Cardiac muscle cell (in vitro differentiated cells and primary cell): ENCODE results near the gene EHMT2. TPM values are rescaled to one million over a fixed set of nuclear protein-coding genes. Genes with fewer than 3 reads are reported as not detected.
"Not testable (repeated sequence)": the region's sequence is repeated elsewhere in the genome, so short reads cannot be mapped to it uniquely, and the experiment has no call there.

Experiments
- DNase-seq, 2 donors: peaks; one replicate each; pipeline versions ENCODE4 v3.0.0 to v3.0.0-alpha.2; 2010 to 2017; ENCODE audit warnings: low read depth in 1 of 2, low spot score in 1 of 2
- H3K27ac ChIP-seq: fragments of 200-600 bp; sonication (generic); 2 replicates; pipeline ENCODE4 v1.5.1; 2016
- H3K27me3 ChIP-seq: fragments of 200-600 bp; sonication (generic); 2 replicates; pipeline ENCODE4 v1.6.0; 2016; ENCODE audit warnings: control low read depth
- H3K36me3 ChIP-seq: fragments of 200-600 bp; sonication (generic); 2 replicates; pipeline ENCODE4 v1.5.1; 2016; ENCODE audit warnings: control low read depth
- H3K4me1 ChIP-seq: fragments of 200-600 bp; sonication (generic); 2 replicates; pipeline ENCODE4 v1.8.1; 2017; ENCODE audit warnings: low read depth, mild to moderate bottlenecking, mixed run types
- H3K4me3 ChIP-seq: fragments of 200-600 bp; sonication (generic); 2 replicates; pipeline ENCODE4 v1.5.1; 2016; ENCODE audit warnings: mild to moderate bottlenecking
- H3K9me3 ChIP-seq: fragments of 200-600 bp; sonication (generic); 2 replicates; pipeline ENCODE4 v1.5.1; 2017; ENCODE audit warnings: low read depth, mild to moderate bottlenecking, control low read depth
- polyA plus RNA-seq: library from polyadenylated mRNA; unstranded; fragments of >200 nt; fragmentation: Nextera tagmentation; extraction: Ambion mirVana; gene quantifications from 2 replicates; pipeline ENCODE4 v1.2.1, GENCODE V29; 2016
- total RNA-seq: library from RNA; depleted of rRNA; stranded (reverse); fragments of >200 nt; gene quantifications from 2 replicates; pipeline ENCODE4 v1.2.3, GENCODE V29; 2016
- TF ChIP-seq, protein P1 (sequence below): IDR thresholded peaks from 2 replicates; pipeline ENCODE4 v1.5.1; 2012; ENCODE audit warnings: low read depth, mild to moderate bottlenecking, low read length

Gene EHMT2
- total and polyA plus RNA-seq, 2 experiments from 2014 or later: 89.6 to 120 TPM

DNA sequence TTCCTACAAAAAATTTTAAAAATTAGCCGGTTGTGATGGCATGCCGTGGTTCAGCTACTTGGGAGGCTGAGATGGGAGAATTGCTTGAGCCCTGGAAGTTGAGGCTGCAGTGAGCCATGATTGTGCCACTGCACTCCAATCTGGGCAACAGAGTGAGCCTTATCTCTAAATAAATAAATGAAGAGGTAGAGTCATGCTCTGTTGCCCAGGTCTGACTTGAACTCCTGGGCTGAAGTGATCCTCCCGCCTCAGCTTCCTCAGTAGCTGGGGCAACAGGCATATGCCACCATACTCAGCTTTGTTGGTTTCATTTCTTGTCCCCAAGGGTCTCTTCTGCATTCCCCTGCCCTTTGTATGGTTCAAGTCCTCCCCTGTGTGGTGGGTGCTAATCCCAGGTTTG, 53.0 kb downstream of the EHMT2 start:
- no peaks in the 10 kb centered on the region for H3K4me1 ChIP-seq
- H3K4me3 ChIP-seq: no peak overlapping the region
- H3K9me3 ChIP-seq: no peaks in the 10 kb centered on the region
- TF ChIP-seq, protein P1, sequence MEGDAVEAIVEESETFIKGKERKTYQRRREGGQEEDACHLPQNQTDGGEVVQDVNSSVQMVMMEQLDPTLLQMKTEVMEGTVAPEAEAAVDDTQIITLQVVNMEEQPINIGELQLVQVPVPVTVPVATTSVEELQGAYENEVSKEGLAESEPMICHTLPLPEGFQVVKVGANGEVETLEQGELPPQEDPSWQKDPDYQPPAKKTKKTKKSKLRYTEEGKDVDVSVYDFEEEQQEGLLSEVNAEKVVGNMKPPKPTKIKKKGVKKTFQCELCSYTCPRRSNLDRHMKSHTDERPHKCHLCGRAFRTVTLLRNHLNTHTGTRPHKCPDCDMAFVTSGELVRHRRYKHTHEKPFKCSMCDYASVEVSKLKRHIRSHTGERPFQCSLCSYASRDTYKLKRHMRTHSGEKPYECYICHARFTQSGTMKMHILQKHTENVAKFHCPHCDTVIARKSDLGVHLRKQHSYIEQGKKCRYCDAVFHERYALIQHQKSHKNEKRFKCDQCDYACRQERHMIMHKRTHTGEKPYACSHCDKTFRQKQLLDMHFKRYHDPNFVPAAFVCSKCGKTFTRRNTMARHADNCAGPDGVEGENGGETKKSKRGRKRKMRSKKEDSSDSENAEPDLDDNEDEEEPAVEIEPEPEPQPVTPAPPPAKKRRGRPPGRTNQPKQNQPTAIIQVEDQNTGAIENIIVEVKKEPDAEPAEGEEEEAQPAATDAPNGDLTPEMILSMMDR: no peak
- H3K27me3 ChIP-seq: no peaks in the 10 kb centered on the region
- H3K27ac ChIP-seq: no peak overlapping the region
- peaks cover 17% of the 10 kb centered on the region for H3K36me3 ChIP-seq
- DNase-seq: no peak

DNA sequence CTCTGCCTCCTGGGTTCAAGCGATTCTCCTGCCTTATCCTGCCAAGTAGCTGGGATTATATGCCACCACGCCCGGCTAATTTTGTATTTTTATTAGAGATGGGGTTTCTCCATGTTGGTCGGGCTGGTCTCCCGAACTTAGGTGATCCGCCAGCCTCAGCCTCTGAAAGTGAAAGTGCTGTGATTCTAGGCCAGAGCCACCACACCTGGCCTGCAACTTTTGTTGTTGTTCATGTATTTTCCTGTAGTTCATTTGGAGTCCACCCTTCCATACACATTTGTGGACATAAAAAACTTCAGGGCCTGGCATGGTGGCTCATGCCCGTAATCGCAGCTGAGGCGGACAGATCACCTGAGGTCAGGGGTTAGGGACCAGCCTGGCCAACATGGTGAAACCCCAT, 55.4 kb downstream of the EHMT2 start:
- H3K27ac ChIP-seq: no peak overlapping the region
- TF ChIP-seq, protein P1: no peak
- H3K27me3 ChIP-seq: no peaks in the 10 kb centered on the region
- no peak for DNase-seq
- peaks cover 42% of the 10 kb centered on the region for H3K36me3 ChIP-seq
- H3K4me1 ChIP-seq: peaks cover 12% of the 10 kb centered on the region
- no peaks in the 10 kb centered on the region for H3K9me3 ChIP-seq
- no peak overlapping the region for H3K4me3 ChIP-seq

DNA sequence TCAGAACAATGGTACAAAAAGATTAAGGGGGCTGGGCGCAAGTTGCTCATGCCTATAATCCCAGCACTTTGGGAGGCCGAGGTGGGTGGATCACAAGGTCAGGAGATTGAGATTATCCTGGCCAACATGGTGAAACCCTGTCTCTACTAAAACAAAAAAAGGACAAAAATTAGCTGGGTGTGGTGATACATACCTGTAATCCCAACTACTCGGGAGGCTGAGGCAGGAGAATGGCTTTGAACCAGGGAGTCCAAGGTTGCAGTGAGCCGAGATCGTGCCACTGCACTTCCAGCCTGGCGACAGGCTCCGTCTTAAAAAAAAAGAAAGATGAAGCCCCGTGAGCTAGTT, 57.7 kb downstream of the EHMT2 start:
- not testable (repeated sequence) for H3K4me3 ChIP-seq, H3K27me3 ChIP-seq, H3K9me3 ChIP-seq, DNase-seq, H3K27ac ChIP-seq
- Histone ChIP-seq H3K36me3 (peaks cover 47% of the 10 kb centered on the region), H3K4me1 (peaks cover 26% of the 10 kb centered on the region)

DNA sequence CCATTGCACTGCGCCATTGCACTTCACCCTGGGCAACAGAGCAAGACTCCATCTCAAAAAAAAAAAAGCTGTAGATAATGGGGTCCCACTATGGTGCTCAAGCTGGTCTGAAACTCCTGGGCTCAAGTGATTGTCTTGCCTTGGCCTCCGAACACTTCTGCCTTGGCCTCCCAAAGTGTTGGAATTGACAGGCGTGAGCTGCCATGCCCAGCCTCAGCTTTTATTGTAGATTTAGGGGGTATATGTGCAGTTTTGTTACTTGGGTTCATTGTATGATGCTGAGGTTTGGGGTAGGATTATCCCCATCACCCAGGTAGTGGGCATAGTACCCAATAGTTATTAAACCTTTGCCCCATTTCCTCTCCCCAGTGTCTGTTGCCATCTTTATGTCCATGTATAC, 58.5 kb downstream of the EHMT2 start:
- no peak overlapping the region for H3K27ac ChIP-seq
- H3K36me3 ChIP-seq: peaks cover 47% of the 10 kb centered on the region
- H3K4me3 ChIP-seq: no peak overlapping the region

DNA sequence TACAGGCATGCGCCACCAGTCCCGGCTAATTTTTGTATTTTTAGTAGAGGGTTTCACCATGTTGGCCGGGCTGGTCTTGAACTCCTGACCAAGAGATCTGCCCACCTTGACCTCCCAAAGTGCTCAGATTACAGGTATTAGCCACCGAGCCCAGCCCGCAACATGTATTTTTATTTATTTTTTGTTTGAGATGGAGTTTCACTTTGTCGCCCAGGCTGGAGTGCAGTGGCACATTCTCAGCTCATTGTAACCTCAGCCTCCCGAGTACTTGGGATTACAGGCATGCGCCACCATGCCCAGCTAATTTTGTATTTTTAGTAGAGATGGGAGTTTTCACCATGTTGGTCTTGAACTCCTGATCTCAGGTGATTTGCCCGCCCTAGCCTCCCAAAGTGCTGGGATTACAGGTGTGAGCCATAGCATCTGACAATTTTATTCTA, 59.4 kb downstream of the EHMT2 start:
- not testable (repeated sequence) for H3K9me3 ChIP-seq, H3K27me3 ChIP-seq, H3K4me3 ChIP-seq, DNase-seq
- H3K4me1 ChIP-seq: peaks cover 26% of the 10 kb centered on the region
- peaks cover 47% of the 10 kb centered on the region for H3K36me3 ChIP-seq
- H3K27ac ChIP-seq: peak overlapping the region; percentile 72

More for the DNA sequence above, 58.5 kb downstream of the EHMT2 start:
- DNase-seq: no peak
- H3K4me1 ChIP-seq: peaks cover 26% of the 10 kb centered on the region
- H3K9me3 ChIP-seq: no peaks in the 10 kb centered on the region
- TF ChIP-seq, protein P1: no peak
- no peaks in the 10 kb centered on the region for H3K27me3 ChIP-seq

DNA sequence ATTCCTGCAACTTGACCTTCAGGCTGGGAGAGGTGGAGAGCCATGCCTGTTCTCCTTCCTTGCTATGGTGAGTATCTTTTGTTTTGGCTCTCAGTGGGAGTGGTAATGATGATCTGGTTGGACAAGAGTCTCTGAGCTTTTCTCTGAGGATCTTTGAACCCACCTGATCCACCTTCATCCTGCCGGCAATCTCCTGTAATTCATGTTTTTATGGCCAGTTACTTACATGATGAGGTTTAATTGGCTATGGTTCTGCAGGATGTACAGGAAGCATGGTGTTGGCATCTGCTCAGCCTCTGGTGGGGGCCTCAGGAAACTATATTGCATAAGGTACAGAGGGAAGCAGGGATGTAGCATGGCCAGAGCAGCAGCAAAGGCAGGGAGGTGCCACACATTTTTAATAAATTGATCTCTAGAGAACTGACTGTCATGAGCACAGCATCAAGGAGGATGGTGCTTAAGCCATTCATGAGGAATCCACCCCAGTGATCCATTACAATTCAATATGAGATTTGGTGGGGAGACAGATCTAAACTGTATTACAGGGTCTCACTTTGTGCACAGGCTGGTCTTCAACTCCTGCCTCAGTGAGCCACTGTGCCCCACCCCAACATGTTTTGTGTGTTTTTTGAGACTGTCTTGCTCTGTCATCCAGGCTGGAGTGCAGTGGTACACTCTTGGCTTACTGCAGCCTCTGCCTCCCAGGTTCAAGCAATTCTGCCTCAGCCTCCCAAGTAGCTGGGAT, 60.0 kb downstream of the EHMT2 start:
- TF ChIP-seq, protein P1: no peak
- H3K27me3 ChIP-seq: no peaks in the 10 kb centered on the region
- H3K4me1 ChIP-seq: peaks cover 26% of the 10 kb centered on the region
- DNase-seq: peak in 1 of 2 donors; percentile 61
- peaks cover 47% of the 10 kb centered on the region for H3K36me3 ChIP-seq
- H3K4me3 ChIP-seq: peak overlapping the region; percentile 97
- H3K9me3 ChIP-seq: no peaks in the 10 kb centered on the region
- peak overlapping the region; percentile 72 for H3K27ac ChIP-seq
